Choroid plexus epithelial cell (primary cell): ENCODE data around the gene FAM98C.
"Not testable (repeated sequence)": the region's sequence is repeated elsewhere in the genome, so short reads cannot be mapped to it uniquely, and the experiment has no call there.

Experiments
- DNase-seq: peaks from one replicate; pipeline ENCODE4 v3.0.0-alpha.2; 2010; ENCODE audit warnings: low read depth
- H3K4me3 ChIP-seq: 2 replicates; pipeline ENCODE4 v1.5.1; 2011; ENCODE audit warnings: low read depth, mild to moderate bottlenecking, control low read depth, low read length, moderate library complexity
- CTCF ChIP-seq: conservative IDR thresholded peaks from 2 replicates; pipeline ENCODE4 v1.5.1; 2011; ENCODE audit warnings: low read depth, mild to moderate bottlenecking, control low read depth, inconsistent platforms, low read length, moderate library complexity

The FAM98C gene

DNA sequence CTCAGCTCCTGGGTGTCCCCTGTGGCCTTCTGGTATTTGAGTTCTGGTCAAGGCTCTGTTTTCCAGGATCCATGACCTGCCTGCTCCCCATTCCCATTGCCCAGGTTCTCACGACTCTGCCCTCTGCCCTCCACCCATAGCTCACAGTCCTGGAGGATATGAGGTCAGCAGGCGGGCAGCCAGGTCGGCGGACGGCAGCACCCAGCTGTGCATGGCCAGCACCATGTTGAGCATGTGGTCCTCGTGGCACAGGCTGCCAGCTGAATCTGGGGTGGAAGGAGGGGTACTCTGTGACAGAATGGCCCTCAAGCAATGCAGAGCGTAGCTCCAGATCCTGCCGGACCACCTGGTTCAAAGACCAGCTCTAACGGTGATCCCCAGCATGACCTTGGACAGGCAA lies 18.0 kb downstream of the FAM98C start:
- DNase-seq = no peak
- H3K4me3 ChIP-seq = no peak overlapping the region
- no peak for TF ChIP-seq CTCF

DNA sequence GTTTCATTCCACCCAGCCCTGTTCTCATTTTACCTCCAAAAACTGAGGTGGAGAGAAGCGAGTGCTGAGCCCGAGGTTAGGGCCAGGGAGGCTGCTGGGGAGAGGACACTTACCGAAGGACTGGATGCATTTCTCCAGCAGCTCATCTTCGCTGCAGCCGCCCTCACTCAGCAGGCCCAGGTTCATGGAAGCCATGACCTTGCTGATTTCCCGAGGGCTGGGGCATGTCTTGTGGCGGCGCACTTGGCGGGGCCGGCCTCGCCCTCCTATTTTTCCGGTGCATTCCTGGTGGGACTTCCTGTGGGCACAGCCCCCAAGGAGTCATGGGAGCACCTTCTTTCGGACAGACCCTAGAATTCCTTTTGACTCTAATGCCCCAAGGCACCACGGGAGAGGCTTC lies 19.0 kb downstream of the FAM98C start:
- H3K4me3 ChIP-seq = no peak overlapping the region
- no peak for TF ChIP-seq CTCF
- no peak for DNase-seq

- no peak for TF ChIP-seq CTCF
- H3K4me3 ChIP-seq = no peak overlapping the region
- no peak for DNase-seq
Observed at GRCh38 chr19:38422438-38422837, 19.5 kb downstream of the FAM98C start.

GRCh38 chr19:38424272-38424671 lies 21.4 kb downstream of the FAM98C start:
- DNase-seq = no peak
- TF ChIP-seq CTCF = no peak

DNA sequence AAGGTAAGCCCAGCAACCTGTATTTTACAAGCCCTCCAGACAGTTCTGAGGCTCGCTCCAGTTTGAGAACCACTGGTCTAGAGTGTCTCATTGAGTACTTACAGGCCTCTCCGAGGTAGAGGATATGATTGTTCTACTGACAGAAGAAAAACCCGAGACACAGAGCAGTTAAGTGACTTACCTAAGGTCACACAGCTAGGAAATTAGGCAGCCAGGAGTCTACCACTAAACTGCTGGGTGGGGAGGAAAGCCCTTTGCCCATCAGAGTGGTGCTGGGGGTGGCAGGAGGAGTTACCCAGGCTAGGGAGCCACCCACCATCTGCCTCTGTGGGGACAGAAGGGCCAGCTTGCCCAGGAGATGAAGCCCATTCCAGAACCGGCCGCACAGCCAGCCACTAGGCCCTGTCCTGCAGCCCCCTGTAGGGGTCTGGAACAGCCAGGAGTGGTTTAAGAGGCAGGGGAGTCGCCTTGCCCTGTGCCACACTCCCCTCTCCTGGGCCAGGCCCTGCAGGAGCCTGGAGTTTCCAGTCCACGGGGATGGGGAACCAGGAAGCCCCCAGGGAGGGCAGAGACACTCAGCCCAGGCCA lies 22.4 kb downstream of the FAM98C start:
- H3K4me3 ChIP-seq = no peak overlapping the region
- no peak for TF ChIP-seq CTCF
- DNase-seq = no peak

More at GRCh38 chr19:38424272-38424671, 21.4 kb downstream of the FAM98C start:
- no peak overlapping the region for H3K4me3 ChIP-seq

DNA sequence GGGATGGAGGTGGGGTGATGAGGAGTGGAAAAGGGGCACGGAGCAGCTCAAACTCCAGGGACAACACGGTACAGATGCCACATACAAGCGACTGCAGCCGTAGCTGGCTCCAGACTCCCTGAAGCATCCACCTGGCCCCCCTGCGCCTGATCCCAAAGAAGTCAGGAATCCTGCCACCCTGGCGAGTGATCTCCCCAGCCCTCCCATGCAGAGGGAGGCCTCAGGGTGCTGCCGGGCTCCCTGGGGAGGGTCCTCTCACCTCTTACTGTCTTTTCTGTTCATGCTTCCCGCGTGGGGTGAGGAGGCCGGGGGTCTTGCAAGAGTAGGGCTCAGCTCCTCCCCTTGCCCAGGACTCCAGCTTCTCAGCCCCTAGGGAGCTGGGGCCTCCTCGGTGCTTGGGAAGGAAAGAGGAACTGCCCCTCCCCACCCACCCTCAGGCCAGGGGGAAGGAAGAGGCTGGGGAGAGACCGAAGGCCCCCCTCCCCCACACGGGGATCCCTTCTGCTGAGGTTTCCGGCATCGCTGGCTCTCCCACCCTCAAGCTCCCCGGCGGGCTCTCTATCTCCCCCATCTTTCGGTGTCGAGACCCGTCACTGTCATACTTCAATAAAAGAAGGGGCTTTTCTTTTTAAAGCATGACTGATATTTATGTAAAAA lies 23.0 kb downstream of the FAM98C start, which contains the start of gene RASGRP4:
RASGRP4 (minus strand) TSS at position 410 of the 657 bp plus-strand sequence; CDS start at position 282, 128 bp downstream.
- DNase-seq = no peak

DNA sequence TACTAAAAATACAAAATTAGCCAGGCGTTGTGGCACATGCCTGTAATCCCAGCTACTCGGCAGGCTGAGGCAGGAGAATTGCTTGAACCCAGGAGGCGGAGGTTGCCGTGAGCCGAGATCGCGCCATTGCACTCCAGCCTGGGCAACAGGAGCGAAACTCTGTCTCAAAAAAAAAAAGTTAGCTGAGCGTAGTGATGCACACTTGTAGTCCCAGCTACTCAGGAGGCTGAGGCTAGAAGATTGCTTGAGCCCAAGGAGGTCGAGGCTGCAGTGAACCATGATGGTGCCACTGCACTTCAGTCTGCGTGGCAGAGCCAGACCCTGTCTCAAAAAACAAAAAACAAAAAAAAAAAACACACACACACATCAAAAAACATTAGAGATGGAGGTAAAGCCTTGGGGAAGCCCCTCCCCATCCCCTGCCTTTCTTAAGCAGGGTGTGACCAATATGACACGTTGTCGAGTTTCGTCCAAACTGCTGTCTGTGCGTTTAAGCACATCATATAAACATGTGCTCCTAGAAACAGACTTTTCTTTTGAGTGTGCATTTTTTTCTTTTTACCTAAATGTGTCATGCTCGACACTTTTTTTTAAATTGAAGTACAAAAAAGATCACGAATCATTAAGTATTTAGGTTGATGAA lies 24.3 kb downstream of the FAM98C start:
- not testable (repeated sequence) for H3K4me3 ChIP-seq, DNase-seq

More for the DNA sequence above, 23.0 kb downstream of the FAM98C start, which contains the start of gene RASGRP4:
- TF ChIP-seq CTCF = no peak
- no peak within 1 kb of the TSS for H3K4me3 ChIP-seq
